ENCODE measurements around the gene C8G. TPM values are rescaled to one million over a fixed set of nuclear protein-coding genes. Genes with fewer than 3 reads are reported as not detected.

C8G gene
- polyA plus RNA-seq, 1 experiment, result 0.48 TPM

DNA sequence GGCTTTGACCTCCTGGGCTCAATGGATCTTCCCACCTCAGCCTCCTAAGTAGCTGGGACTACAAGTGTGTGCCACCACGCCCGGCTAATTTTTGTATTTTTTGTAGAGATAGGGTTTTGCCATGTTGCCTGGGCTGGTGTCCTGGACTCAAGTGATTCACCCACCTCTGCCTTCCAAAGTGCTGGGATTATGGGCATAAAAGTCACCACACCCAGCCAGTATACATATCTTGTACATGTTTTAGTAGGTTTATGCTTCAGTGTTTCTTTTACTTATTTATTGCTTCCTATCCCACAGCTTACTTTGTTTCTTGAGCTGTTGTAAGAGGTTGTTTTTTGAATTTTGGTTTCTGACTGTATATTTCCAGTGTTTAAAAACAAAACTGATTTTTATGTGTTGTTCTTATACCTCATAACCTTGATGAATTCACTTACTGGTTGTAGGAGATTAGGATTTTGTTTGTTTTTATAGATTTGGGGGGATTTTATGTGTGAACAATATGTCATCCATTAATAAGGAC, 13.4 kb upstream of the C8G start:
- Histone ChIP-seq H3K27me3 (ENCODE audit: control insufficient read depth, insufficient read depth, low read length) (no peaks in the 10 kb centered on the region), H3K36me3 (ENCODE audit: control insufficient read depth, insufficient read depth, low read length) (peaks cover 8% of the 10 kb centered on the region), H3K4me3 (ENCODE audit: low read depth, low read length) (no peak overlapping the region)
- ChIA-PET CTCF (no interaction called here), POLR2A (no interaction called here)
- no peak for TF ChIP-seq CTCF (IDR thresholded peaks at IDR 0.05; ENCODE audit: insufficient read depth, low read depth, low read length)
- DNase-seq (ENCODE audit: low read depth), result no peak

GRCh38 chr9:136934277-136934676, 10.8 kb upstream of the C8G start:
- Histone ChIP-seq H3K4me3 (ENCODE audit: low read depth, low read length) (no peak overlapping the region), H3K27me3 (ENCODE audit: control insufficient read depth, insufficient read depth, low read length) (no peaks in the 10 kb centered on the region), H3K36me3 (ENCODE audit: control insufficient read depth, insufficient read depth, low read length) (peaks cover 2% of the 10 kb centered on the region)
- ChIA-PET POLR2A (no interaction called here), CTCF (interaction anchor here (0.7 to 1.4 kb wide), 2 partner anchors 58 to 100 kb away, joined by 3 to 4 read pairs; partner anchors contain the start of gene PAXX)
- no peak for TF ChIP-seq CTCF (IDR thresholded peaks at IDR 0.05; ENCODE audit: insufficient read depth, low read depth, low read length)
- DNase-seq (ENCODE audit: low read depth), result no peak

- no peak for DNase-seq (ENCODE audit: low read depth)
- Histone ChIP-seq H3K36me3 (ENCODE audit: control insufficient read depth, insufficient read depth, low read length) (peaks cover 9% of the 10 kb centered on the region), H3K27me3 (ENCODE audit: control insufficient read depth, insufficient read depth, low read length) (no peaks in the 10 kb centered on the region), H3K4me3 (ENCODE audit: low read depth, low read length) (no peak overlapping the region)
- POLR2A ChIA-PET, result no interaction called here
- CTCF ChIA-PET, result no interaction called here
- TF ChIP-seq CTCF (IDR thresholded peaks at IDR 0.05; ENCODE audit: insufficient read depth, low read depth, low read length), result no peak
These were observed 9.4 kb upstream of the C8G start for GRCh38 chr9:136935651-136936050.

DNA sequence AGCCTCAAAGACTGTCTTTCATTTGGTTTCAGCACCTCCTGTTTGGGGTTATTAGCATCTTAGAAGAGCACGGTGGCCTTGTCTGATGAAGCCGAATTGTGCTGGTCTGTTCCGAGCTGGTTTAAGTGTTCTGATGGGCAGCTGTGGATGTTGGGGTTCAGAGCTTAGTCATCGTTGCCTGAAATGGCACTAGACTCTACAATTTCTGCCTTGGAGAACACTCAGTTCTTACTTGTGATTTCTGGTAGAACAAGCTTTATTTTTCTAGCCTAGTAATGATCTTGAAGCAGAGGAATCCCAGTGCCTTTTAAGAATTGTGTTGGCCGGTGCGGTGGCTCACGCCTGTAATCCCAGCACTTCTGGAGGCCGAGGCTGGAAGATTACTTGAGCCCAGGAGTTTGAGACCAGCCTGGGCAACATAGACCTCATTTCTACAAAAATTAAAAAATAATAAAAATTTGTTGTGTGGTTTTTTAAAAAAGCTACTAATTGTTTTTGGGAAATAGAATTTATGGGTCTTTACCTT, 8.3 kb upstream of the C8G start:
- ChIA-PET POLR2A (no interaction called here), CTCF (interaction anchor here (0.8 to 1.9 kb wide), 3 partner anchors 11 to 93 kb away, joined by 3 to 8 read pairs (median 5); no protein-coding TSS in a partner anchor)
- H3K4me3 ChIP-seq (ENCODE audit: low read depth, low read length), result no peak overlapping the region
- no peak for DNase-seq (ENCODE audit: low read depth)
- peaks cover 19% of the 10 kb centered on the region for H3K36me3 ChIP-seq (ENCODE audit: control insufficient read depth, insufficient read depth, low read length)
- no peaks in the 10 kb centered on the region for H3K27me3 ChIP-seq (ENCODE audit: control insufficient read depth, insufficient read depth, low read length)
- no peak for TF ChIP-seq CTCF (IDR thresholded peaks at IDR 0.05; ENCODE audit: insufficient read depth, low read depth, low read length)

GRCh38 chr9:136937186-136938001, 7.6 kb upstream of the C8G start:
- no peak for TF ChIP-seq CTCF (IDR thresholded peaks at IDR 0.05; ENCODE audit: insufficient read depth, low read depth, low read length)
- POLR2A ChIA-PET, result no interaction called here
- Histone ChIP-seq H3K36me3 (ENCODE audit: control insufficient read depth, insufficient read depth, low read length) (peaks cover 23% of the 10 kb centered on the region), H3K4me3 (ENCODE audit: low read depth, low read length) (no peak overlapping the region), H3K27me3 (ENCODE audit: control insufficient read depth, insufficient read depth, low read length) (no peaks in the 10 kb centered on the region)
- DNase-seq (ENCODE audit: low read depth), result no peak
- CTCF ChIA-PET, result interaction anchor here (1.5 to 1.9 kb wide), 2 partner anchors 10 to 92 kb away, joined by 5 to 8 read pairs; no protein-coding TSS in a partner anchor
